ENCODE data around the gene DNAJC30.
A peak's percentile ranks its signal among the peaks of the same experiment; 100 is the strongest.
"Not testable (repeated sequence)": the region's sequence is repeated elsewhere in the genome, so short reads cannot be mapped to it uniquely, and the experiment has no call there.

DNAJC30 gene

DNA sequence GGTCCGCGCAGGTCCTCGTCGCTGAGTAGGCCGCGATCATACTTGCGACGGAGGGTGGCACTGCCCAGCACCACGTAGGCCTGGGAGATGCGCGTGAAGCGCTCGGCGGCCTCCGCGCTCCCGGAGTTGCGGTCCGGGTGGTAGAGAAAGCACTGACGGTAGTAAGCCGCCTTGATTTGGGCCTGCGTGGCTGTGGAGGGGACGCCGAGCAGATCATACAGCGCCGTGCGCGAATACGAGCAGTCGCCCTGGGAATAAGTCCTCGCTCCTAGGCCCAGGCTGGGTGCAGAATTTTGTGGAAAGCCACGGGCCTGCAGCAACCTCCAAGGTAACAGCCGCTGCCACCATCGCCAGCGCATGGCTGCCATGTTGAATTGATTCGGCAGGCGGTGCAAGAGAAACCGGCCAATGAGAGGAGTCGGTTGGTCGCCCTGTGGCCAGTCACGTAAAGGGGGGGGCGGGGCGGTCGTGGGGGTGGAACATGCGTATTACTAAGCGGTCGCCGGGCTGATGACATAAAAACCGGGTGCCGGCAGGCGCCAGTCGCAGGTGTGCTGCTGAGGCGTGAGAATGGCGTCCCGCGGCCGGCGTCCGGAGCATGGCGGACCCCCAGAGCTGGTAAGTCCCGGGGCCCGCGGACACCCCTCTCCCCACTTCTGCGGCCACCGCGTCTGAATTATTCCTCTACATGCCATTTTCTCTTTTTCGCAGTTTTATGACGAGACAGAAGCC, at the start of gene DNAJC30, which contains the start of gene BUD23:
TSS of gene DNAJC30 (minus strand) at position 398 of the 732 bp plus-strand sequence. CDS start at position 368, 30 bp downstream.
TSS of gene BUD23 (plus strand) at position 542 of the 732 bp plus-strand sequence. CDS start at position 571, 29 bp downstream.
- peak; percentile 92 for DNase-seq

DNA sequence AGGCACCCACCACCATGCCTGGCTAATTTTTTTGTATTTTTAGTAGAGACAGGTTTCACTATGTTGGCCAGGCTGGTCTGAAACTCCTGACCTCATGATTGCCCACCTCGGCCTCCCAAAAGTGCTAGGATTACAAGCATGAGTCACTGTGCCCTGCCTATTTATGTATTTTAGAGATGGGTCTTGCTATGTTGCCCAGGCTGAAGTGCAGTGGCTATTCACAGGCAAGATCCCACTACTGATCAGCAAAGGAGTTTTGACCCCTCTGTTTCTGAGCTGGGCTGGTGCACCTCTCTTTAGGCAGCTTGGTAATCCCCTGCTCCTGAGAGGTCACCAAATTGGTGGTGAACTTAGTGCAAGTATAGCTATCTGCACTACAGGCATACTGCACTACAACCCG, 49.1 kb upstream of the DNAJC30 start:
- no peak for DNase-seq

- no peak for DNase-seq
Observed at GRCh38 chr7:73730485-73730884, 47.2 kb upstream of the DNAJC30 start.

GRCh38 chr7:73728551-73728950, 45.3 kb upstream of the DNAJC30 start:
- DNase-seq: no peak

- DNase-seq: no peak
Observed at GRCh38 chr7:73727952-73728351, 44.7 kb upstream of the DNAJC30 start.

- no peak for DNase-seq
Observed at GRCh38 chr7:73726083-73726466, 42.8 kb upstream of the DNAJC30 start.

- no peak for DNase-seq
Observed at GRCh38 chr7:73723813-73724212, 40.6 kb upstream of the DNAJC30 start.

DNA sequence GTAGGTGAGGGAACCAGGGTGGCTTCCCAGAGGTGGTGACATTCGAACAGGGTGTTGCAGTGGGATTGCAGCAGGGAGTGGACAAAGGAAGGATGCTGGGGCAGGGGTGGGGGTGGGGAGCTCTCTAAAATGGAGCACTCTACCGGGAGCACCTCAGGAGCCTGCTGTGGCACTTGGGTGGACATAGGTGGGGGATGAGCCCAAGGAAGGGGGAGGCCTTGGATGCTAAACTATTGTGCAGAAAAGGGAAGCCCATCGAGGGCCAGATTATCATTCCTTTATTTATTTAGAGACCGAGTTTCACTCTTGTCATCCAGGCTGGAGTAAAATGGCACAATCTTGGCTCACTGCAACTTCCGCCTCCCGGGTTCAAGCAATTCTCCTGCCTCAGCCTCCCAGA, 39.5 kb upstream of the DNAJC30 start:
- no peak for DNase-seq

- not testable (repeated sequence) for DNase-seq
Observed at GRCh38 chr7:73722182-73722581, 38.9 kb upstream of the DNAJC30 start.

DNA sequence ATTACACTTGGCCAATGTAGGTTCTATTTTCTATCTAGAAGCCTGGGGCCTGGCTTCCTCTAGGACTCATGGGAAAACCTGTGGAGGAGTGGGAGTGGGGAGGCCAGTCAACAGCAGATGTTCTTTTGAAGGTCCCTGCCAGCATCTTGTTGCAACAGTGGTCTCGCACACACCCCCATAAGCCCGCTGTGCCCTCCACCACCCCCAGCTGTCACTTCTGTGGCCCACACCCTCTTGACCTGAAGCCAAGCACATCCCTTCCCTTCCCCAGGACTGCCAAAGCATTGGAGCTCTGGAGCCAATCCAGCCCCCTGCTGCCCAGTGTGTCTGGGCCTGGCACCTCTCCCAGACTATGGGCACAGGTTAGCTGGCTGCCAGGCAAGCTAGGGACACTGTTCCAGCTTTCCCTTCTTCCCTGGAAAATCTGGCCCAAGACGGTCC, 38.1 kb upstream of the DNAJC30 start:
- DNase-seq: no peak

DNA sequence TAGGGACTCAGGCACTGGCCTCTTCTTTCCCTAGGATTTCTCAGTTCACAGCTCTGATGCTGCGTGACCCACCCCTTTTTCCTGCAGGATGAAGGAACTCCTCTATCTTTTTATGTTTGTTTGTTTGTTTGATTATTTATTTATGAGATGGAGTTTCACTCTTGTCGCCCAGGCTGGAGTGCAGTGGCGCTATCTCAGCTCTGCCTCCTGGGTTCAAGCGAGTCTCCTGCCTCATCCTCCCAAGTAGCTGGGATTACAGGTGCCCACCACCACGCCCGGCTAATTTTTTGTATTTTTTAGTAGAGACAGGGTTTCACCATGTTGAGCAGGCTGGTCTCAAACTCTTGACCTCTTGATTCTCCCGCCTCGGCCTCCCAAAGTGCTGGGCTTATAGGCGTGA, 37.2 kb upstream of the DNAJC30 start:
- not testable (repeated sequence) for DNase-seq

GRCh38 chr7:73719806-73720169, 36.5 kb upstream of the DNAJC30 start:
- no peak for DNase-seq

GRCh38 chr7:73718905-73719805, 35.9 kb upstream of the DNAJC30 start, which contains the start of gene STX1A:
TSS of gene STX1A (minus strand) at chr7:73719669. CDS start at chr7:73719631, 38 bp downstream.
- peak; percentile 78 for DNase-seq

DNA sequence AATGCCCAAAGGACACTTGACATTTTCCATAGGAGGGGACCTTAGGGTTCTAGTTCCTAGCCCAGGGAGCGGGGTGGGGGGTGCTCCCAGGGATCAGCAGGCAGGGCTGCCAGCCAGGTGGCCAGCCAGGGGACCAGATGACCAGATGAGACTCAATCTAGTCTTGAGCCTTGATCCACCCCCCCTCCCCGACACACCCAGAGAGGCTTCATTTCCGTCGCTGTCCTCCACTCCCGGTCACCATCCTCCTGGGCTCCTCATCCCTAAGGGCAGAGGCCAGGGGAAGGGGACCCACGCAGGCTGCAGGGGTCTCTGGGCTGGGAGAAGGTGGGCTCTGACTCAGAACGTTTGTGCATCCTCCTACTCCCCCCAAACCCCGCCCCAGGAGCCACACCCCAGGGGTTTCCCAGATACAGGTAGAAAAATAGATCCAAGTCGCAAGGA, 35.2 kb upstream of the DNAJC30 start:
- DNase-seq: no peak

DNA sequence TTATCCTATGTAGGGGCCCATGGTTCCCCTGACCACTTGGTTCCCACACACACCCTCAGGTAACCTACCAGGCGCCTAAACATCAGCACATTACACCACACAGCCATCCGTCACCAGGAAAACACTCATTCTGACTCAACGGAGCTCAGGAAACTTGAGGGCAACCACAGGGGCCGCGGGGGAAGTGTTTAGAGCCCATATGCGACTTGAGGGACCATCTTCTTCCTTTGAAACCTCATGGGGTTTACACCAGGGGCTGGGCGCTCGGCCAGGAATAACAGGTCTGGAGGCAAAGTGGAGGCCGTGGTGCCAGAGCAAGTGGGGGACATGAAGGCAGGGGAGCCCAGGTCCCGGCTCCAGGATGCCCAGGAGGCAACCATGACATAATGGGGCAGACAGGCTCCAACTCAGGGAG, 34.7 kb upstream of the DNAJC30 start:
- no peak for DNase-seq

DNA sequence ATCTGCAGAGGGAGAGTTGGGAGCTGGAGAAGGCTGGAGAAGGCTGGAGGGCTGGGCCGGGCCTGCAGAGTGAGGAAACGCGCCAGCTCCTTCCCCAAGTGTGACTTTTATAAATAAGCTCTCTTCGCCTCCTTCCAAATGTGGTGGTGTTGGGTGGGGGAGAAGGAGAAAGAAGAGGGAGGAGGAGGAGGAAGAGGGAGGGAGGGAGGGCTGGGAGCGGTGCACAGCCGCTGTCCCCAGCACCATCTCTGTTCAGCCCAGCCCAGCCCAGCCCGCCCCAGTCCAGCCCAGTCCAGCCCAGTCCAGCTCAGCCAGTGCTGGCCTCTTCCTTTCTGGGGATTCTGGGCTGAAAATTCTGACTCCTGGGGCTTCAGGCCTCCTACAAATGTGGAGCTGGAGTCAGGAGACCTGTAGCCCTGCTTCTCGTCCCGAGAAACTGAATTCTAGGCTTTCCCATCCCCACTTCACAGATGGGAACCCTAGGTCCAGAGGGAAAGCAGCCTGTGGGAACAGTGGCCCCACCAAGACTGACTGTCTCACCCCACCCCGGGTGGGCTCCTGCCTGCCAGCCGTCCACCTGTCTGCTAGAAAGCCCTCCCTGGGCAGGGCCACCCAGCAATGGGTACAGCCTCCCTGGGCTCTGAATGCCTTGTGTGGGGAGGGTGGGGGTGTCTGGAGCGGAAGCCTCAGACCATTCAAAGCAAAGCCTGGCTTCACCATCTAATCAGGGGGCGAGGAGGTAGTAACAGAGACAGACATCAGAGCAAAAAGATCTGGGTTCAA, 34.0 kb upstream of the DNAJC30 start:
- no peak for DNase-seq

DNA sequence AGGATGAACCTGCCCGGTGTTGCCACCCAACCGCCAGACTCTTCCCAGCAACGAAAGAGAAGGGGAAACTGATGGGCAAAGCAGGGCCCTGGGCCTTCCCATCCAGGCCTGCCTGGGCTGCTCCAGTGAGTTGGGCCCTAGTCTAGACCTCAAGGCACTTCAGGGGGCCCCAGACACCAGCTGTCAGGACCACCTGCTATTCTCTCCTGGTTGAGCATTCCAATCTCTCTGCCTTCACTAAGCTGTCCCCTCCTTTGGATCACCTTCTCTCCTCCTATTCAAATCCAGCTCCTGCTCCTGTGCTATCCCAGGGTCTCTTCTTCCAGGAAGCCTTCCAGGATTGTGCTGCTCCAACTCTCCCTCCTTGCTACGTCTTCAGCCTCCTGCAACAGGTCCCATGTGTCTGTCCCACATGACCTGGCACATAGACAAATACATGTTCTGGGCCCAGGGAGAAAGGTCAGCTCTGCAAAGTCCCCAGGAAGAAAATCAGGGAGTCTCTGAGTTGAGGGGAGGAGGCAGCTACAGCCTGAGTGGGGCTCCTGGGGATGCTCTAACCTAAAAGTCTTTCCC, 33.2 kb upstream of the DNAJC30 start:
- DNase-seq: no peak

GRCh38 chr7:73715648-73716317, 32.5 kb upstream of the DNAJC30 start:
- no peak for DNase-seq

DNA sequence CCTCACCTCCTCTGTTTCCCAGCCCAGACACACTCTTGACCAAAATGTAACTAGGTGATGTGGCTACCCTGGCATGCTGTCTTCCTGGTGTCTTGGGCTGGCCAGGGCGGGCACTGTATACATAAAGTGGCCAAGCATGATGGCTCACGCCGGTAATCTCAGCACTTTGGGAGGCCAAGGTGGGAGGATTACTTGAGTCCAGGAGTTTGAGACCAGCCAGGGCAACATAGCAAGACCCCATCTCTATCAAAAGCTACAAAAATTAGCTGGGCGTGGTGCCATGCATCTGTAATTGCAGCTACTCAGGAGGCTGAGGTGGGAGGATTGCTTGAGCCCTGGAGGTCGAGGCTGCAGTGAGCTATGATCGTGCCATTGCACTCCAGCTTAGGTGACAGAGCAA, 30.1 kb upstream of the DNAJC30 start:
- not testable (repeated sequence) for DNase-seq

DNA sequence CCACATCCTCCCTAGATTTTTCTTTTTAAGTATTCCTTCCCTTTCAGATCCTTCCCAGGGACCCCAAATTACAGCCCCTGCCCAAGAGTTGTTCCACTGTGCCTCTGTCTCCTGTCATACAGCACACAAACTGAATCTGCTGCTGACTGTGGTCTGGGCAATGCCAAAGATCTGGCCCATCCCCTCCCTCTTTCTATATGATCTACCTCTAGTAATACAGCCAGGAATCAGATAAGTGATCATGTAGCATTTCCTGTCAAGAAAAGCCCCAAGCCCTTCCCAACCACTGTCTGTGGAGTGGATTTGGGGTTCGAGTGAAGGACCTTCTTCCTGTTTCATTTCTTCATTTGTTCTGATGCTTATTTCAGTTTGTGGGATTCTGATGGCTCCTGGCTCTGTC, 29.5 kb upstream of the DNAJC30 start:
- DNase-seq: no peak

- no peak for DNase-seq
Observed at GRCh38 chr7:73708961-73709549, 25.8 kb upstream of the DNAJC30 start.

Measured in NCI-H1436 (cell line).